22Rv1 (cell line): ENCODE data around the gene GNB1L.

Experiments used
- CTCF ChIP-seq: fragments of 450-650 bp; IDR thresholded peaks from 2 replicates; pipeline ENCODE4 v1.5.1; 2017; ENCODE audit warnings: mild to moderate bottlenecking
- ZFX ChIP-seq: fragments of 450-650 bp; IDR thresholded peaks from 2 replicates; pipeline ENCODE4 v1.6.1; 2017; ENCODE audit warnings: antibody characterized with exemption, borderline replicate concordance

- no peak for TF ChIP-seq CTCF
- TF ChIP-seq ZFX: no peak
Measured at GRCh38 chr22:19872779-19873137, 18.1 kb upstream of the GNB1L start.
